OCI-LY1 (cell line): ENCODE measurements around the gene CDAN1.

ENCODE experiments used
- CTCF ChIP-seq: fragments of 200-600 bp; sonication (generic), shearing (Covaris generic); IDR thresholded peaks from 2 replicates; pipeline ENCODE4 v1.5.1; 2017; ENCODE audit warnings: mild to moderate bottlenecking, antibody characterized with exemption, low read length, moderate library complexity, mixed read lengths
- EZH2 ChIP-seq: fragments of 200-600 bp; sonication (generic), shearing (Covaris generic); IDR thresholded peaks from 2 replicates; pipeline ENCODE4 v1.8.0; 2017; ENCODE audit warnings: borderline replicate concordance, mixed run types, mild to moderate bottlenecking, antibody characterized with exemption, low read length, moderate library complexity, mixed read lengths

GRCh38 chr15:42759093-42759492 is 22.2 kb upstream of the CDAN1 start:
- no peak for TF ChIP-seq EZH2
- no peak for TF ChIP-seq CTCF
